Tibial nerve (tissue), 4 donors: ENCODE results near the gene TRPM4. TPM values are rescaled to one million over a fixed set of nuclear protein-coding genes. Genes with fewer than 3 reads are reported as not detected.

ENCODE experiments used
- DNase-seq, 2 donors: peaks; one replicate each; pipeline ENCODE4 v3.0.0-alpha.2; 2019; ENCODE audit warnings: low spot score in 2 of 2
- H3K27ac ChIP-seq, 4 donors: fragments of 200-600 bp; sonication (generic) in 3 of 4; one replicate each; pipeline ENCODE4 v1.5.1; 2017 to 2019; ENCODE audit warnings: mild to moderate bottlenecking in 1 of 4
- H3K27me3 ChIP-seq, 2 donors: fragments of 200-600 bp; sonication (generic) in 1 of 2; one replicate each; pipeline versions ENCODE4 v1.5.1 to v1.6.0; 2017 to 2019
- H3K36me3 ChIP-seq, 3 donors: fragments of 200-600 bp; sonication (generic); one replicate each; pipeline ENCODE4 v1.5.1; 2018 to 2019
- H3K4me1 ChIP-seq, 4 donors: fragments of 200-600 bp; sonication (generic) in 3 of 4; one replicate each; pipeline ENCODE4 v1.5.1; 2017 to 2019
- H3K4me3 ChIP-seq, 4 donors: fragments of 200-600 bp; sonication (generic) in 3 of 4; one replicate each; pipeline ENCODE4 v1.5.1; 2017 to 2019; ENCODE audit warnings: mild to moderate bottlenecking in 1 of 4, moderate library complexity in 1 of 4
- H3K9me3 ChIP-seq, 4 donors: fragments of 200-600 bp; sonication (generic) in 3 of 4; one replicate each; pipeline ENCODE4 v1.5.1; 2017 to 2019
- EP300 ChIP-seq, 2 donors: sonication (generic); formaldehyde crosslinking; IDR thresholded peaks; one replicate each; pipeline ENCODE4 v1.6.1; 2017; ENCODE audit warnings: antibody characterized with exemption in 2 of 2, mild to moderate bottlenecking in 1 of 2
- POLR2A ChIP-seq, 2 donors: fragments of 450-650 bp; IDR thresholded peaks; one replicate each; pipeline ENCODE4 v1.6.1; 2017; ENCODE audit warnings: antibody characterized with exemption in 2 of 2, mild to moderate bottlenecking in 2 of 2, moderate library complexity in 2 of 2
- WGBS, 2 donors: methylation state at CpG; one replicate each; pipeline ENCODE4 v1.1.5; 2018; 5-methylcytosine and 5-hydroxymethylcytosine counted together
- total RNA-seq, 4 donors: library from RNA; depleted of rRNA; stranded (reverse); fragments of >200 nt; gene quantifications; one replicate each; pipeline ENCODE4 v1.1.0, GENCODE V29; 2016
- TF ChIP-seq, protein P1 (sequence below), 5 experiments: fragments of 200-600 bp in 3 of 5; fragments of 450-650 bp in 2 of 5; sonication (generic) in 3 of 5; IDR thresholded peaks; one replicate each; pipeline ENCODE4 v1.5.1; 2016 to 2019; ENCODE audit warnings: antibody characterized with exemption in 5 of 5, mild to moderate bottlenecking in 3 of 5, moderate library complexity in 2 of 5

The TRPM4 gene
- total RNA-seq, 4 donors from 2014 or later, result 12.6 to 22.4 (median 16.7) TPM

DNA sequence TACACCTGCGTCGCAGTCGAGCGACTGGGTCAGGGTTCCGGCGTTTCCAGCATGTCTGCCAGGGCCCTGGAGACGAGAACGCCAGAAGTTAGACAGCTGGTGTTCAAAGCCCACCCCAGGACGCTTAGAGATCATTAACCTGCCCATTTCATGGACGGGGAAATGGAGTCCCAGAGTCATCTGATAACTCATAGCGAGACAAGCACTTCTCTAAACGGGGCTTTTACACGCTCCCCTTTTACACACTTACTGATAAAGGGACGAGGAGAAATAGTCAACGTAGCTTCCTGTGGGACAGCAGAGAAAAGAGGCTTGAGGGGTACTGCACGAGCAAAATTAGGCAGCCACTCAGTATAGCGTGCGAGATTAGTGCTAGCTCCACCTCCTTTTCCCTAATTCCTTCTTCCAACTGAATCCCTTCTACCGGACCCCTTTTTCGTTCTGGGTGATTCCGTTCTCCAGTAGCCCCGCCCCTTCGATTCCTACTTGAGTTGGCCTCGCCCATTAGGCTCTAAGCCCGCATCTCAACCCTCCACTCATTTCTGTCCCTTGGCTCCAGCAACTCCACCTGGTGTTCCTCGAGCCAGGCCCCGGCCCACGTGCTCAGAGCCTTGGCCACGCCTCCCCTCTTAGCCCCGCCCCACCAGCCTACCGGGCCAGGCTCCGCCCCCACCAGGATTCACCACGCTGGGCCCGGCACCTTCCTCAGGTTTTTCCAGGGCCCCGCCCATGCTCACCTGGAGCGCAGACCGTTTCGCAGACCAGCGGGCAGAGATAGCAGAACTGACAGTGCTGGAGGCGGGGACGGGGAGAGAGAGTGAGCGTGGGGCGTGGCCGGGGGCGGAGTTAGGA, 6.1 kb upstream of the TRPM4 start:
- peak overlapping the region in 1 of 4 donors; percentile 71 for H3K4me3 ChIP-seq
- H3K4me1 ChIP-seq, result peaks cover 0 to 43% (median 15%) of the 10 kb centered on the region in 4 donors
- peaks cover 0 to 24% of the 10 kb centered on the region in 2 donors for H3K27me3 ChIP-seq
- WGBS, 2 donors, result 8 to 11% methylated on average over 45 of the region's 45 CpGs
- peak in 1 of 2 donors; percentile 34 for DNase-seq
- no peaks in the 10 kb centered on the region for H3K36me3 ChIP-seq
- peak overlapping the region in 2 of 4 donors; percentile 37 to 77 for H3K27ac ChIP-seq
- H3K9me3 ChIP-seq, result no peaks in the 10 kb centered on the region
- TF ChIP-seq, protein P1, sequence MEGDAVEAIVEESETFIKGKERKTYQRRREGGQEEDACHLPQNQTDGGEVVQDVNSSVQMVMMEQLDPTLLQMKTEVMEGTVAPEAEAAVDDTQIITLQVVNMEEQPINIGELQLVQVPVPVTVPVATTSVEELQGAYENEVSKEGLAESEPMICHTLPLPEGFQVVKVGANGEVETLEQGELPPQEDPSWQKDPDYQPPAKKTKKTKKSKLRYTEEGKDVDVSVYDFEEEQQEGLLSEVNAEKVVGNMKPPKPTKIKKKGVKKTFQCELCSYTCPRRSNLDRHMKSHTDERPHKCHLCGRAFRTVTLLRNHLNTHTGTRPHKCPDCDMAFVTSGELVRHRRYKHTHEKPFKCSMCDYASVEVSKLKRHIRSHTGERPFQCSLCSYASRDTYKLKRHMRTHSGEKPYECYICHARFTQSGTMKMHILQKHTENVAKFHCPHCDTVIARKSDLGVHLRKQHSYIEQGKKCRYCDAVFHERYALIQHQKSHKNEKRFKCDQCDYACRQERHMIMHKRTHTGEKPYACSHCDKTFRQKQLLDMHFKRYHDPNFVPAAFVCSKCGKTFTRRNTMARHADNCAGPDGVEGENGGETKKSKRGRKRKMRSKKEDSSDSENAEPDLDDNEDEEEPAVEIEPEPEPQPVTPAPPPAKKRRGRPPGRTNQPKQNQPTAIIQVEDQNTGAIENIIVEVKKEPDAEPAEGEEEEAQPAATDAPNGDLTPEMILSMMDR (IDR thresholded peaks at IDR 0.05), result no peak
- TF ChIP-seq EP300 (IDR thresholded peaks at IDR 0.05) (no peak), POLR2A (IDR thresholded peaks at IDR 0.05) (no peak)

DNA sequence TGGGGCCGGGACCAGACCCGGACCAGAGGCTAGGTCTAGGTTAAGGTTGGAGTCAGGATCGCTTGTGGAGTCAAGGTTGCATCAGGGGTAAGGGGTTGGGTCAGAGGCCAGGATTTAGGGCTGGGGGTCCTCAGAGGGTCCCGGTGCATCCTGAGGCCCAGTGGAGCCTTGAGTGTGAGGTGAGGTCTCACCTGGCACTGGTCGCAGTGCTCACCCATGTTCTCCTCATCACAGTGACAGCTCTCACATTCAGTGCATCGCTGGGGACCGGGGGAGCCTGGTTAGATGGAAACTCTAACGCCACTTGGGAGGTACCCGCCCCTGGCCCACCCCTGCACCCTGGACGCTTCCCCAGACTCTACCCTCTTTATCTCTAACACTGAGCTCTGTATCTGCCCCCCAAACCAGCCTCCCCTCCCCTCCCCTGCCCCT, 5.5 kb upstream of the TRPM4 start:
- Histone ChIP-seq H3K4me3 (peak overlapping the region in 1 of 4 donors; percentile 71), H3K27ac (peak overlapping the region in 1 of 4 donors; percentile 10), H3K27me3 (peaks cover 0 to 25% of the 10 kb centered on the region in 2 donors), H3K36me3 (no peaks in the 10 kb centered on the region), H3K4me1 (peaks cover 0 to 38% (median 15%) of the 10 kb centered on the region in 4 donors), H3K9me3 (no peaks in the 10 kb centered on the region)
- no peak for DNase-seq
- 27 to 28% methylated on average over 10 of the region's 10 CpGs for WGBS, 2 donors
- no peak for TF ChIP-seq EP300 (IDR thresholded peaks at IDR 0.05)

DNA sequence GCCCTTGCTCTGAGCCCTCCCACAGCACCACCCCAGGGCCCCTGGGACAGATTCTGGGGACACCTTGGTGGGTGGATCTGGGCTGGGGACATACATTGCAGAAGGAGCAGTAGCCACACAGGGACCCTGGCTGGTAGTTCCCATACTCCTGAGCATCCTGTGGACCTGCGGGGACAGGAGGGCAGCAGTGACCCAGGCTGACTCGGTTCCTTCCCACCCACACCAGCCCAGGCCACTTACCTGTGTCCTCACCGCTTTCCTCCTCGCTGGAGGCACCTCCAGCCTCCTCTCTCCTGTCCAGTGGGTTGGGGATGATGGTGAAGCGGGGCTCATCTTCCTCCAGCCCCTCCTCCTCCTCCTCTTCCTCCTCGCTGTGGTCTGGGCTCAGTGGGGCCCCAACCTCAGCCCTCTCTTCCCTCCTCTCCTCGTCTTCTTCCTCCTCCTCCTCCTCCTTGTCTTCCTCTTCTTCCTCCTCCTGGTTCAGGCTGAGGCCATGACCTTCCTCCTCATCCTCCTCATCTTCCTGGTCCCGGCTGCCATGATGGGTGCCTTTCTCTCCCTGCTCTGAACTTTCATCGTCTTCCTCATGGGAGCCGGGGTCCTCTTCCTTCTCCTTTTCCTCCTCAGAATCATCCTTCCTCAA, 4.3 kb upstream of the TRPM4 start:
- H3K4me3 ChIP-seq, result no peak overlapping the region
- no peaks in the 10 kb centered on the region for H3K9me3 ChIP-seq
- H3K27ac ChIP-seq, result no peak overlapping the region
- TF ChIP-seq, protein P1 (IDR thresholded peaks at IDR 0.05), result no peak
- TF ChIP-seq EP300 (IDR thresholded peaks at IDR 0.05) (no peak), POLR2A (IDR thresholded peaks at IDR 0.05) (no peak)
- H3K36me3 ChIP-seq, result no peaks in the 10 kb centered on the region
- H3K4me1 ChIP-seq, result peaks cover 0 to 50% (median 23%) of the 10 kb centered on the region in 4 donors
- DNase-seq, result no peak
- peaks cover 0 to 31% of the 10 kb centered on the region in 2 donors for H3K27me3 ChIP-seq
- WGBS, 2 donors, result 87 to 92% methylated on average over 10 of the region's 10 CpGs

DNA sequence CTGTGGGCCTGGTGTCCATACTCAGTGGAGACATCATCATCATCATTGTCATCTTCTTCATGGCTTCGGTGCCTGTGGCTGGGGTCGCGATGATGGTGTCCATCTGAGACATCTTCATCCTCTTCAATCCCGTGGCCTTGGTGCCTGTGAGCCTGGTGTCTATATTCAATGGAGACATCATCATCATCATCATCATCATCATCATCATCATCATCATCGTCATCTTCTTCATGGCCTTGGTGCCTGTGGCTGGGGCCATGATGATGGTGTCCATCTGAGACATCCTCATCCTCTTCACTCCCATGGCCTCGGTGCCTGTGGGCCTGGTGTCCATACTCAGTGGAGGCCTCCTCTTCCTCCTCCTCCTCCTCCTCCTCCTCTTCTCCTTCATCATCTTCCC, 3.3 kb upstream of the TRPM4 start:
- TF ChIP-seq EP300 (IDR thresholded peaks at IDR 0.05) (no peak), POLR2A (IDR thresholded peaks at IDR 0.05) (no peak)
- TF ChIP-seq, protein P1 (IDR thresholded peaks at IDR 0.05), result no peak
- Histone ChIP-seq H3K36me3 (no peaks in the 10 kb centered on the region), H3K9me3 (no peaks in the 10 kb centered on the region), H3K27me3 (peaks cover 0 to 31% of the 10 kb centered on the region in 2 donors), H3K4me1 (peaks cover 0 to 45% (median 22%) of the 10 kb centered on the region in 4 donors), H3K27ac (no peak overlapping the region), H3K4me3 (no peak overlapping the region)
- no peak for DNase-seq
- WGBS, 2 donors, result 91 to 93% methylated on average over 6 of the region's 6 CpGs

DNA sequence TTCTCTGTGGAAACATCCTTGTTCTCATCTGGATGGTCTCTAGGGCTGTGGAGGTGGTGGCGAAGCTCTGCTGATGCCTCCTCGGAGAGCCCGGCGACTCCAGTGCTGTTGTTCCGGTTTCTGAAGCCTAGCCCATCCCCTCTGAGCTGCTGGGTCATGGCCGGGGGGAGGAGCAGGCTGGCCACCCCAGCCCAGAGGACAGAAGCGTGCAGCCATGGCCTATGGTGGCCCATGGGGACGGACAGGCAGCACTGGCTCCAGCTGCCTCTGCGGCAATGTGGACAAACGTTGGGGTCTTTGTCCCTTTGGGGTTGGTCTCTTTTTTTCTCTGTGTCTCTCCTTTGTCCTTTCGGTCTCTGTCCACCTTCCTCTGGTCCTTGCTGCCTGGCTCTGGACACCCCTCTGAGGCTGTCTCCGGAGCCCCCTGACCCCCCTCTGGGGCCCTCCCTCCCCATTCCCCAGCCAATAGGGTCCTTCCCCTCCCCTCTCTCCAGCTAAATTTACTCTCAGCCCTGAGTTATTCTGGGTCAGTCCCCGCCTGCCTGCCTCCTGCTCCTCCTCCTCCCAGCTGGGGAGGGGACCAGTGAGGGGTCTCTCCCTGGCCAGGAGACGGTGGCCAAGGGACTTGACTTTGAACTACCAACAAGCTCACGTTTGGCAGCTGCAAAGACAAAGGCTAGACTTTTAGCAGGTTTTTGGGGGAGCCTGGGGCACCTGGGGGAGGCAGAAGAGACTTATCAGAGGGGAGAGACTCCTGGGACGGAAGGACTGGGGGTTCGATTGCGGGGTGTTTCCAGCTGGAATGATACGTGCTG, 2.4 kb upstream of the TRPM4 start, which contains the start of gene HRC:
TSS of gene HRC (minus strand) at position 392 of the 815 bp plus-strand sequence. CDS start at position 233, 159 bp downstream.
- whole genome bisulfite sequencing, 2 donors, result 30 to 47% methylated on average over 19 of the region's 19 CpGs
- Histone ChIP-seq H3K4me3 (no peak within 1 kb of the TSS), H3K27ac (peak within 1 kb of the TSS in 1 of 4 donors; percentile 26), H3K27me3 (peaks cover 0 to 30% of the 10 kb centered on the region in 2 donors), H3K9me3 (no peaks in the 10 kb centered on the region), H3K4me1 (peaks cover 0 to 36% (median 19%) of the 10 kb centered on the region in 4 donors), H3K36me3 (no peaks in the 10 kb centered on the region)
- TF ChIP-seq EP300 (IDR thresholded peaks at IDR 0.05) (no peak), POLR2A (IDR thresholded peaks at IDR 0.05) (no peak)
- TF ChIP-seq, protein P1 (IDR thresholded peaks at IDR 0.05), result no peak
- DNase-seq, result no peak
